ENCODE results near the gene ARHGAP9. TPM values are rescaled to one million over a fixed set of nuclear protein-coding genes. Genes with fewer than 3 reads are reported as not detected.
"Not testable (repeated sequence)": the region's sequence is repeated elsewhere in the genome, so short reads cannot be mapped to it uniquely, and the experiment has no call there.

Gene ARHGAP9
- total RNA-seq, 1 experiment from 2014 or later: 0.92 TPM

- Histone ChIP-seq H3K9me3 (ENCODE audit: control insufficient read depth, insufficient read depth, low read depth, low read length) (no peaks in the 10 kb centered on the region), H3K36me3 (ENCODE audit: control insufficient read depth, insufficient read depth, low read length) (no peaks in the 10 kb centered on the region), H3K27me3 (ENCODE audit: control insufficient read depth, insufficient read depth, low read length) (no peaks in the 10 kb centered on the region), H3K4me3 (ENCODE audit: low read depth in 2 of 2, low read length in 2 of 2) (peak overlapping the region; percentile 60 to 86), H3K4me1 (ENCODE audit: control insufficient read depth, insufficient read depth, low read length) (peaks cover 6% of the 10 kb centered on the region), H3K27ac (ENCODE audit: low read length) (peak overlapping the region; percentile 97)
- TF ChIP-seq POLR2AphosphoS5 (IDR thresholded peaks at IDR 0.05; ENCODE audit: low read depth, low read length) (no peak), SIN3A (IDR thresholded peaks at IDR 0.05; ENCODE audit: borderline replicate concordance, insufficient read depth, low read depth, low read length) (no peak), TCF7L2 (IDR thresholded peaks at IDR 0.05; ENCODE audit: low read depth, low read length) (no peak)
- TF ChIP-seq, protein P1, sequence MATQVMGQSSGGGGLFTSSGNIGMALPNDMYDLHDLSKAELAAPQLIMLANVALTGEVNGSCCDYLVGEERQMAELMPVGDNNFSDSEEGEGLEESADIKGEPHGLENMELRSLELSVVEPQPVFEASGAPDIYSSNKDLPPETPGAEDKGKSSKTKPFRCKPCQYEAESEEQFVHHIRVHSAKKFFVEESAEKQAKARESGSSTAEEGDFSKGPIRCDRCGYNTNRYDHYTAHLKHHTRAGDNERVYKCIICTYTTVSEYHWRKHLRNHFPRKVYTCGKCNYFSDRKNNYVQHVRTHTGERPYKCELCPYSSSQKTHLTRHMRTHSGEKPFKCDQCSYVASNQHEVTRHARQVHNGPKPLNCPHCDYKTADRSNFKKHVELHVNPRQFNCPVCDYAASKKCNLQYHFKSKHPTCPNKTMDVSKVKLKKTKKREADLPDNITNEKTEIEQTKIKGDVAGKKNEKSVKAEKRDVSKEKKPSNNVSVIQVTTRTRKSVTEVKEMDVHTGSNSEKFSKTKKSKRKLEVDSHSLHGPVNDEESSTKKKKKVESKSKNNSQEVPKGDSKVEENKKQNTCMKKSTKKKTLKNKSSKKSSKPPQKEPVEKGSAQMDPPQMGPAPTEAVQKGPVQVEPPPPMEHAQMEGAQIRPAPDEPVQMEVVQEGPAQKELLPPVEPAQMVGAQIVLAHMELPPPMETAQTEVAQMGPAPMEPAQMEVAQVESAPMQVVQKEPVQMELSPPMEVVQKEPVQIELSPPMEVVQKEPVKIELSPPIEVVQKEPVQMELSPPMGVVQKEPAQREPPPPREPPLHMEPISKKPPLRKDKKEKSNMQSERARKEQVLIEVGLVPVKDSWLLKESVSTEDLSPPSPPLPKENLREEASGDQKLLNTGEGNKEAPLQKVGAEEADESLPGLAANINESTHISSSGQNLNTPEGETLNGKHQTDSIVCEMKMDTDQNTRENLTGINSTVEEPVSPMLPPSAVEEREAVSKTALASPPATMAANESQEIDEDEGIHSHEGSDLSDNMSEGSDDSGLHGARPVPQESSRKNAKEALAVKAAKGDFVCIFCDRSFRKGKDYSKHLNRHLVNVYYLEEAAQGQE (IDR thresholded peaks at IDR 0.05; ENCODE audit: insufficient read depth in 1 of 2, low read depth in 2 of 2, low read length in 1 of 2): no peak
- TF ChIP-seq, protein P2, sequence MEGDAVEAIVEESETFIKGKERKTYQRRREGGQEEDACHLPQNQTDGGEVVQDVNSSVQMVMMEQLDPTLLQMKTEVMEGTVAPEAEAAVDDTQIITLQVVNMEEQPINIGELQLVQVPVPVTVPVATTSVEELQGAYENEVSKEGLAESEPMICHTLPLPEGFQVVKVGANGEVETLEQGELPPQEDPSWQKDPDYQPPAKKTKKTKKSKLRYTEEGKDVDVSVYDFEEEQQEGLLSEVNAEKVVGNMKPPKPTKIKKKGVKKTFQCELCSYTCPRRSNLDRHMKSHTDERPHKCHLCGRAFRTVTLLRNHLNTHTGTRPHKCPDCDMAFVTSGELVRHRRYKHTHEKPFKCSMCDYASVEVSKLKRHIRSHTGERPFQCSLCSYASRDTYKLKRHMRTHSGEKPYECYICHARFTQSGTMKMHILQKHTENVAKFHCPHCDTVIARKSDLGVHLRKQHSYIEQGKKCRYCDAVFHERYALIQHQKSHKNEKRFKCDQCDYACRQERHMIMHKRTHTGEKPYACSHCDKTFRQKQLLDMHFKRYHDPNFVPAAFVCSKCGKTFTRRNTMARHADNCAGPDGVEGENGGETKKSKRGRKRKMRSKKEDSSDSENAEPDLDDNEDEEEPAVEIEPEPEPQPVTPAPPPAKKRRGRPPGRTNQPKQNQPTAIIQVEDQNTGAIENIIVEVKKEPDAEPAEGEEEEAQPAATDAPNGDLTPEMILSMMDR (IDR thresholded peaks at IDR 0.05): no peak
- ATAC-seq (no peak), DNase-seq (ENCODE audit: low read depth, low spot score) (no peak)
- POLR2A ChIA-PET: interaction anchor here (0.6 kb wide), 2 partner anchors 11 to 16 kb away, joined by 5 to 7 read pairs; no protein-coding TSS in a partner anchor
- in situ Hi-C loops (cut with HindIII; ENCODE audit: low pct_unique_long_range_greater_than_20kb, low sequenced_read_pairs): no loop called here
- TSS peak; percentile 95 for BruUV-seq (replicated peaks)
- intact Hi-C loops (cut with micrococcal nuclease; ENCODE audit: unreplicated experiment): no loop called here
- CTCF ChIA-PET: interaction anchor here (0.6 to 0.7 kb wide), 2 partner anchors 21 to 24 kb away, joined by 3 read pairs; no protein-coding TSS in a partner anchor
Measured at GRCh38 chr12:57429473-57430111, 50.1 kb downstream of the ARHGAP9 start.

DNA sequence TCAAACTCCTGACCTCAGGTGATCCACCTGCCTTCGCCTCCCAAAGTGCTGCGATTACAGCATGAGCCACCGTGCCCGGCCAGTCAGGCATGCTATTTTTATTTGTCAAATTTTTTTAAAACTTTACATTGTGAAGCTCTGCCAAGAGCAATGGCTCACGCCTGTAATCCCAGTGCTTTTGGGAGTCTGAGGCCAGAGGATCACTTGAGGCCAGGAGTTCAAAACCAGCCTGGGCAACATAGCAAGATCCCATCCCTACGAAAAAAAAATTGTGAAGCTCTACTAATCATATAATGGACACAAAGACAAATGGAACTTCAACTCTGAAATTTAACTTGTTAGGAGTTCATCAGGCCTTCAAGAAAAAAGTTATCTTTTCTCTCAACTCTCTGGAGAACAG lies 50.7 kb downstream of the ARHGAP9 start:
- POLR2A ChIA-PET: no interaction called here
- Histone ChIP-seq H3K27me3 (ENCODE audit: control insufficient read depth, insufficient read depth, low read length) (no peaks in the 10 kb centered on the region), H3K4me3 (ENCODE audit: low read depth in 2 of 2, low read length in 2 of 2) (no peak overlapping the region; a peak in 1 of 4 replicates), H3K27ac (ENCODE audit: low read length) (peak overlapping the region; percentile 97; the same call in 1 of the 2 replicates), H3K36me3 (ENCODE audit: control insufficient read depth, insufficient read depth, low read length) (no peaks in the 10 kb centered on the region), H3K9me3 (ENCODE audit: control insufficient read depth, insufficient read depth, low read depth, low read length) (no peaks in the 10 kb centered on the region), H3K4me1 (ENCODE audit: control insufficient read depth, insufficient read depth, low read length) (peaks cover 6% of the 10 kb centered on the region)
- ATAC-seq: no peak
- no TSS peak for BruUV-seq (replicated peaks)
- CTCF ChIA-PET: interaction anchor here (0.7 kb wide), 1 partner anchor 25 kb away, joined by 3 read pairs; no protein-coding TSS in a partner anchor
- in situ Hi-C loops (cut with HindIII; ENCODE audit: low pct_unique_long_range_greater_than_20kb, low sequenced_read_pairs) (no loop called here), intact Hi-C loops (cut with micrococcal nuclease; ENCODE audit: unreplicated experiment) (no loop called here)
- DNase-seq (ENCODE audit: low read depth, low spot score): no peak
- no peak for TF ChIP-seq TCF7L2 (IDR thresholded peaks at IDR 0.05; ENCODE audit: low read depth, low read length)
- TF ChIP-seq, protein P2 (IDR thresholded peaks at IDR 0.05): no peak

DNA sequence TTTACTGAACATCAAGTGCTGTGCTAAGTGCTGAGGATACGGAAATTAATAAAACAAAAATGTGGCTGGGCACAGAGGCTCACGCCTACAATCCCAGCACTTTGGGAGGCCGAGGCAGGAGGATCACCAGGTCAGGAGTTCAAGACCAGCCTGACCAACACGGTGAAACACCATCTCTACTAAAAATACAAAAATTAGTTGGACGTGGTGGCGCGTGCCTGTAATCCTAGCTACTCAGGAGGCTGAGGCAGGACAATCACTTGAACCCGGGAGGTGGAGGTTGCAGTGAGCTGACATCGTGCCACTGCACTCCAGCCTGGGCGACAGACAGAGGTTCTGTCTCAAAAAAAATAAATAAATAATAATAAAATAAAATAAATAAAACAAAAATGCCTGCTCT lies 52.7 kb downstream of the ARHGAP9 start:
- CTCF ChIA-PET; BruUV-seq (replicated peaks); intact Hi-C loops (cut with micrococcal nuclease; ENCODE audit: unreplicated experiment): not testable (repeated sequence)

More for the DNA sequence above, 52.7 kb downstream of the ARHGAP9 start:
- H3K27me3 ChIP-seq (ENCODE audit: control insufficient read depth, insufficient read depth, low read length); DNase-seq (ENCODE audit: low read depth, low spot score); H3K9me3 ChIP-seq (ENCODE audit: control insufficient read depth, insufficient read depth, low read depth, low read length); H3K36me3 ChIP-seq (ENCODE audit: control insufficient read depth, insufficient read depth, low read length); ATAC-seq; H3K4me3 ChIP-seq (ENCODE audit: low read depth in 2 of 2, low read length in 2 of 2); H3K27ac ChIP-seq (ENCODE audit: low read length); H3K4me1 ChIP-seq (ENCODE audit: control insufficient read depth, insufficient read depth, low read length); in situ Hi-C loops (cut with HindIII; ENCODE audit: low pct_unique_long_range_greater_than_20kb, low sequenced_read_pairs); POLR2A ChIA-PET: not testable (repeated sequence)
